IMR-90 (cell line): ENCODE results near the gene AMY1C. TPM values are rescaled to one million over a fixed set of nuclear protein-coding genes. Genes with fewer than 3 reads are reported as not detected.

ENCODE experiments used
- ATAC-seq: fragments of 200-7000 bp; cut with Tn5 transposase; 2 replicates; pipeline ENCODE4 v1.9.1; 2020; ENCODE audit warnings: low read depth, mild to moderate bottlenecking, moderate library complexity
- BruUV-seq: library from RNA; stranded (reverse); fragments of 400-500 nt; replicated peaks from 2 replicates; lab custom pipeline; 2021; lab: Mats Ljungman, UMichigan
- CTCF ChIA-PET: fragments of 300-600 bp; formaldehyde crosslinking; extraction: SDS; loops from one replicate; lab custom pipeline; 2021; ENCODE audit warnings: antibody characterized with exemption; lab: Yijun Ruan, JAX
- POLR2A ChIA-PET: fragments of 300-600 bp; sonication (Branson Sonifier 250); formaldehyde crosslinking; loops from one replicate; lab custom pipeline; 2022; ENCODE audit warnings: antibody characterized with exemption; ENCODE audit not compliant: unreplicated experiment; lab: Charles Lee
- DNase-seq: peaks from one replicate; pipeline ENCODE4 v3.0.0; 2013
- H2AFZ ChIP-seq: replicated peaks from 2 replicates; pipeline ENCODE3; 2013; ENCODE audit warnings: low read length, mild to moderate bottlenecking; ENCODE audit not compliant: poor library complexity
- H2AK5ac ChIP-seq: 2 replicates; pipeline ENCODE4 v1.6.1; 2013; ENCODE audit warnings: low read depth, low read length, inconsistent platforms
- H2AK9ac ChIP-seq: replicated peaks from 2 replicates; pipeline ENCODE3; 2013; ENCODE audit warnings: mild to moderate bottlenecking, low read depth, low read length, moderate library complexity; ENCODE audit not compliant: poor library complexity
- H2BK120ac ChIP-seq: 2 replicates; pipeline ENCODE4 v1.6.1; 2013; ENCODE audit warnings: low read depth, low read length, inconsistent platforms
- H2BK15ac ChIP-seq: 3 replicates; pipeline ENCODE4 v1.6.1; 2013; ENCODE audit warnings: low read depth, low read length, inconsistent platforms
- H2BK20ac ChIP-seq: 2 replicates; pipeline ENCODE4 v1.6.1; 2013; ENCODE audit warnings: low read depth, mild to moderate bottlenecking, inconsistent platforms, low read length, moderate library complexity
- H2BK5ac ChIP-seq: 2 replicates; pipeline ENCODE4 v1.6.1; 2013; ENCODE audit warnings: mild to moderate bottlenecking, low read depth, low read length, inconsistent platforms; ENCODE audit not compliant: poor library complexity, severe bottlenecking
- H3K14ac ChIP-seq: replicated peaks from 2 replicates; pipeline ENCODE4 v1.6.1; 2013; ENCODE audit warnings: low read depth, low read length, inconsistent platforms
- H3K18ac ChIP-seq: 2 replicates; pipeline ENCODE4 v1.6.1; 2013; ENCODE audit warnings: low read depth, low read length, control low read depth
- H3K23ac ChIP-seq: 2 replicates; pipeline ENCODE4 v1.6.1; 2013; ENCODE audit warnings: low read depth, low read length, inconsistent platforms
- H3K27ac ChIP-seq: 2 replicates; pipeline ENCODE4 v1.5.1; 2013; ENCODE audit warnings: mild to moderate bottlenecking, control low read depth, low read length; ENCODE audit not compliant: insufficient read depth
- H3K27me3 ChIP-seq: 2 replicates; pipeline ENCODE4 v1.6.1; 2013; ENCODE audit warnings: low read length; ENCODE audit not compliant: control insufficient read depth, insufficient read depth
- H3K36me3 ChIP-seq: 2 replicates; pipeline ENCODE4 v1.6.1; 2013; ENCODE audit warnings: low read length, mixed read lengths; ENCODE audit not compliant: control insufficient read depth, insufficient read depth
- H3K4ac ChIP-seq: 2 replicates; pipeline ENCODE4 v1.6.1; 2013; ENCODE audit warnings: low read depth, low read length, inconsistent platforms
- H3K4me1 ChIP-seq: 2 replicates; pipeline ENCODE4 v1.6.1; 2013; ENCODE audit warnings: low read length, mixed read lengths; ENCODE audit not compliant: control insufficient read depth, insufficient read depth
- H3K4me2 ChIP-seq: 2 replicates; pipeline ENCODE4 v1.6.1; 2013; ENCODE audit warnings: low read depth, mild to moderate bottlenecking, control low read depth, low read length, moderate library complexity
- H3K4me3 ChIP-seq: 2 replicates; pipeline ENCODE4 v1.5.1; 2013; ENCODE audit warnings: low read depth, mild to moderate bottlenecking, control low read depth, low read length, moderate library complexity; ENCODE audit not compliant: insufficient read depth
- H3K56ac ChIP-seq: 2 replicates; pipeline ENCODE4 v1.6.1; 2013; ENCODE audit warnings: low read length, inconsistent platforms; ENCODE audit not compliant: insufficient read depth; ENCODE audit errors: extremely low read depth
- H3K79me1 ChIP-seq, 2 experiments: 2 replicates each; pipeline ENCODE4 v1.6.1; 2013; ENCODE audit warnings: low read length in 2 of 2, inconsistent platforms in 1 of 2, low read depth in 1 of 2
- H3K9ac ChIP-seq: 2 replicates; pipeline ENCODE4 v1.6.1; 2013; ENCODE audit warnings: low read depth, low read length, control low read depth
- H3K9me1 ChIP-seq: 2 replicates; pipeline ENCODE4 v1.6.1; 2013; ENCODE audit warnings: low read length, inconsistent platforms; ENCODE audit not compliant: insufficient read depth
- H3K9me3 ChIP-seq: 2 replicates; pipeline ENCODE4 v1.6.1; 2013; ENCODE audit warnings: low read length; ENCODE audit not compliant: control insufficient read depth, insufficient read depth
- H4K20me1 ChIP-seq: 2 replicates; pipeline ENCODE4 v1.6.1; 2013; ENCODE audit warnings: low read length, inconsistent platforms; ENCODE audit not compliant: insufficient read depth
- H4K5ac ChIP-seq: 2 replicates; pipeline ENCODE4 v1.6.1; 2013; ENCODE audit warnings: mild to moderate bottlenecking, low read depth, low read length, control low read depth
- H4K8ac ChIP-seq, 2 experiments: 2 replicates each; pipeline ENCODE4 v1.6.1; 2013; ENCODE audit warnings: low read depth in 2 of 2, low read length in 2 of 2, control low read depth in 1 of 2, inconsistent platforms in 1 of 2
- H4K91ac ChIP-seq: 2 replicates; pipeline ENCODE4 v1.6.1; 2013; ENCODE audit warnings: low read depth, low read length, inconsistent platforms; ENCODE audit not compliant: insufficient read depth
- BHLHE40 ChIP-seq: fragments of 150-350 bp; IDR thresholded peaks from 2 replicates; pipeline ENCODE4 v1.6.1; 2016; ENCODE audit warnings: mild to moderate bottlenecking, low read depth, low read length
- CEBPB ChIP-seq: IDR thresholded peaks from 2 replicates; pipeline ENCODE4 v1.6.1; 2012; ENCODE audit warnings: low read depth, low read length, improper control_type of control experiment
- CHD1 ChIP-seq: IDR thresholded peaks from 2 replicates; pipeline ENCODE4 v1.6.1; 2012; ENCODE audit warnings: low read depth, low read length, improper control_type of control experiment
- CTCF ChIP-seq: conservative IDR thresholded peaks from 2 replicates; pipeline ENCODE4 v1.5.1; 2012; ENCODE audit warnings: mild to moderate bottlenecking, low read depth, low read length, improper control_type of control experiment
- ELK1 ChIP-seq: fragments of 150-350 bp; IDR thresholded peaks from 2 replicates; pipeline ENCODE4 v1.6.1; 2016; ENCODE audit warnings: low read depth, mild to moderate bottlenecking, low read length, moderate library complexity, borderline replicate concordance
- FOS ChIP-seq: fragments of 150-350 bp; IDR thresholded peaks from 2 replicates; pipeline ENCODE4 v1.6.1; 2016; ENCODE audit warnings: low read depth, low read length
- MAFK ChIP-seq: IDR thresholded peaks from 2 replicates; pipeline ENCODE4 v1.6.1; 2012; ENCODE audit warnings: low read depth, low read length, improper control_type of control experiment
- MAZ ChIP-seq: IDR thresholded peaks from 2 replicates; pipeline ENCODE4 v1.6.1; 2012; ENCODE audit warnings: low read depth, mild to moderate bottlenecking, low read length, improper control_type of control experiment, moderate library complexity, borderline replicate concordance
- MXI1 ChIP-seq: IDR thresholded peaks from 2 replicates; pipeline ENCODE4 v1.6.1; 2012; ENCODE audit warnings: low read depth, mild to moderate bottlenecking, low read length, moderate library complexity, borderline replicate concordance
- NFE2L2 ChIP-seq: fragments of 150-350 bp; IDR thresholded peaks from 2 replicates; pipeline ENCODE4 v1.6.1; 2016; ENCODE audit warnings: low read depth, mild to moderate bottlenecking, low read length
- POLR2A ChIP-seq: IDR thresholded peaks from 2 replicates; pipeline ENCODE4 v1.6.1; 2012; ENCODE audit warnings: mild to moderate bottlenecking, low read depth, low read length
- RAD21 ChIP-seq: IDR thresholded peaks from 2 replicates; pipeline ENCODE4 v1.6.1; 2012; ENCODE audit warnings: low read length, improper control_type of control experiment
- RCOR1 ChIP-seq: IDR thresholded peaks from 2 replicates; pipeline ENCODE4 v1.6.1; 2012; ENCODE audit warnings: mild to moderate bottlenecking, low read length, improper control_type of control experiment; ENCODE audit not compliant: insufficient replicate concordance
- RFX5 ChIP-seq: IDR thresholded peaks from 2 replicates; pipeline ENCODE4 v1.8.0; 2012; ENCODE audit warnings: low read depth, mild to moderate bottlenecking, low read length, moderate library complexity
- SMC3 ChIP-seq: fragments of 150-350 bp; IDR thresholded peaks from 2 replicates; pipeline ENCODE4 v1.6.1; 2016; ENCODE audit warnings: low read depth, mild to moderate bottlenecking, antibody characterized with exemption, low read length, moderate library complexity
- USF2 ChIP-seq: fragments of 150-350 bp; IDR thresholded peaks from 2 replicates; pipeline ENCODE4 v1.6.1; 2017; ENCODE audit warnings: mild to moderate bottlenecking, antibody characterized with exemption, low read length, low read depth
- dilution Hi-C: fragments of 300-500 bp; cut with HindIII; formaldehyde crosslinking; loops from one replicate; pipeline ENCODE4 v1.14.3; 2018; ENCODE audit warnings: low sequenced_read_pairs; ENCODE audit not compliant: unreplicated experiment
- in situ Hi-C: fragments of 300-500 bp; cut with MboI; formaldehyde crosslinking; loops from 3 replicates; pipeline ENCODE4 v1.14.3; 2019; ENCODE audit warnings: low sequenced_read_pairs, inconsistent platforms, mixed read lengths
- intact Hi-C: fragments of 100-400 bp; cut with micrococcal nuclease; formaldehyde crosslinking; loops from 2 replicates; pipeline ENCODE4 v1.10.0; 2022
- polyA plus RNA-seq, 3 experiments: library from polyadenylated mRNA; depleted of rRNA; stranded (reverse); fragments of >200 nt; gene quantifications; 2 replicates each; pipeline ENCODE4 v1.2.3, GENCODE V29; 2012; ENCODE audit warnings: low replicate concordance in 1 of 3
- total RNA-seq: library from RNA; depleted of rRNA; stranded (reverse); fragments of >200 nt; gene quantifications from 2 replicates; pipeline ENCODE4 v1.2.3, GENCODE V29; 2012

Gene AMY1C
- total and polyA plus RNA-seq, 2 of the 4 experiments (the other 2 are of a cell fraction), result not detected

GRCh38 chr1:103779932-103780331, 30.2 kb downstream of the AMY1C start:
- H2BK120ac ChIP-seq, result no peak overlapping the region

More at GRCh38 chr1:103779932-103780331, 30.2 kb downstream of the AMY1C start:
- H3K18ac ChIP-seq, result no peak overlapping the region
- no peaks in the 10 kb centered on the region for H3K9me3 ChIP-seq
- BruUV-seq, result no TSS peak
- no peak overlapping the region for H4K5ac ChIP-seq
- no peak overlapping the region for H2AK5ac ChIP-seq
- no peak overlapping the region for H4K91ac ChIP-seq
- H3K4me2 ChIP-seq, result no peak overlapping the region
- no peaks in the 10 kb centered on the region for H3K9me1 ChIP-seq
- CTCF ChIA-PET, result interaction anchor here (0.6 kb wide), 1 partner anchor 722 kb away, joined by 3 read pairs; no protein-coding TSS in a partner anchor
- POLR2A ChIA-PET, result no interaction called here
- H4K8ac ChIP-seq, result no peak overlapping the region
- no peak overlapping the region for H3K9ac ChIP-seq
- dilution Hi-C loops, result no loop called here
- no peaks in the 10 kb centered on the region for H3K79me1 ChIP-seq
- H3K4ac ChIP-seq, result no peak overlapping the region
- H2AFZ ChIP-seq, result no peak overlapping the region
- H3K27me3 ChIP-seq, result no peaks in the 10 kb centered on the region
- DNase-seq (no peak), ATAC-seq (no peak)
- no peak overlapping the region for H3K14ac ChIP-seq
- H3K4me1 ChIP-seq, result no peaks in the 10 kb centered on the region
- in situ Hi-C loops, result no loop called here
- no peak overlapping the region for H2AK9ac ChIP-seq
- no peaks in the 10 kb centered on the region for H4K20me1 ChIP-seq
- no peak overlapping the region for H3K56ac ChIP-seq
- no peak overlapping the region for H2BK20ac ChIP-seq
- no peak overlapping the region for H2BK5ac ChIP-seq
- H3K36me3 ChIP-seq, result no peaks in the 10 kb centered on the region
- H3K4me3 ChIP-seq, result no peak overlapping the region
- intact Hi-C loops, result no loop called here
- no peak overlapping the region for H2BK15ac ChIP-seq
- H3K27ac ChIP-seq, result no peak overlapping the region
- no peak overlapping the region for H3K23ac ChIP-seq
- TF ChIP-seq MAZ, result no peak
- TF ChIP-seq RAD21, result no peak
- TF ChIP-seq SMC3, result no peak
- TF ChIP-seq MAFK, result no peak
- no peak for TF ChIP-seq MXI1
- TF ChIP-seq USF2, result no peak
- TF ChIP-seq FOS, result no peak
- no peak for TF ChIP-seq RFX5
- TF ChIP-seq CEBPB, result no peak
- no peak for TF ChIP-seq BHLHE40
- no peak for TF ChIP-seq CHD1
- no peak for TF ChIP-seq NFE2L2
- no peak for TF ChIP-seq ELK1
- no peak for TF ChIP-seq RCOR1
- no peak for TF ChIP-seq POLR2A
- TF ChIP-seq CTCF, result no peak
